K562 (cell line): ENCODE data around the gene KLHL30. TPM values are rescaled to one million over a fixed set of nuclear protein-coding genes. Genes with fewer than 3 reads are reported as not detected.
A peak's percentile ranks its signal among the peaks of the same experiment; 100 is the strongest.

Source experiments
- COPS2 ChIP-seq: fragments of 450-650 bp; conservative IDR thresholded peaks from 2 replicates; pipeline ENCODE4 v1.6.1; 2016; ENCODE audit warnings: mild to moderate bottlenecking, moderate library complexity
- CTBP1 ChIP-seq: fragments of 450-650 bp; IDR thresholded peaks from 2 replicates; pipeline ENCODE4 v1.6.1; 2016; ENCODE audit warnings: borderline replicate concordance
- DIDO1 ChIP-seq: fragments of 450-650 bp; IDR thresholded peaks from 2 replicates; pipeline ENCODE4 v1.6.1; 2016; ENCODE audit warnings: low read depth, missing biosample characterization, missing genetic modification characterization
- ETV1 ChIP-seq: fragments of 450-650 bp; conservative IDR thresholded peaks from 2 replicates; pipeline ENCODE4 v1.6.1; 2016; ENCODE audit warnings: missing genetic modification characterization, control low read depth, low read depth, missing compliant biosample characterization
- HDAC1 ChIP-seq, 2 experiments: fragments of 450-650 bp; IDR thresholded peaks; 2 replicates each; pipeline ENCODE4 v1.6.1; 2016 to 2017; ENCODE audit warnings: inconsistent platforms in 1 of 2, mild to moderate bottlenecking in 1 of 2, moderate library complexity in 1 of 2
- HIVEP1 ChIP-seq: fragments of 250-450 bp; sonication (Bioruptor Pico); IDR thresholded peaks from 2 replicates; pipeline ENCODE4 v1.4.0; 2020; ENCODE audit warnings: mild to moderate bottlenecking
- HOXB6 ChIP-seq: fragments of 250-450 bp; sonication (Bioruptor Pico); IDR thresholded peaks from 2 replicates; pipeline ENCODE4 v1.5.1; 2022; ENCODE audit warnings: mild to moderate bottlenecking, borderline replicate concordance
- KHSRP ChIP-seq: fragments of 450-650 bp; IDR thresholded peaks from 2 replicates; pipeline ENCODE4 v1.6.1; 2017
- MEIS2 ChIP-seq: fragments of 450-650 bp; IDR thresholded peaks from 2 replicates; pipeline ENCODE4 v1.6.1; 2014; ENCODE audit warnings: mild to moderate bottlenecking; ENCODE audit not compliant: partially characterized antibody
- PTRF ChIP-seq: fragments of 450-650 bp; IDR thresholded peaks from 2 replicates; pipeline ENCODE4 v1.6.1; 2016; ENCODE audit warnings: mild to moderate bottlenecking, missing genetic modification characterization, missing compliant biosample characterization
- RBM22 ChIP-seq: fragments of 200-400 bp; formaldehyde crosslinking; IDR thresholded peaks from 2 replicates; pipeline ENCODE4 v1.6.1; 2018; ENCODE audit warnings: low read length, low read depth; ENCODE audit not compliant: poor library complexity, severe bottlenecking
- SETDB1 ChIP-seq: IDR thresholded peaks from one replicate; pipeline ENCODE4 v1.6.1; 2012; ENCODE audit warnings: low read length, control low read depth, inconsistent platforms
- ZBTB12 ChIP-seq: fragments of 250-450 bp; sonication (Bioruptor Pico); IDR thresholded peaks from 2 replicates; pipeline ENCODE4 v1.4.0; 2020
- ZBTB2 ChIP-seq: fragments of 450-650 bp; IDR thresholded peaks from 2 replicates; pipeline ENCODE4 v1.6.1; 2016; ENCODE audit warnings: antibody characterized with exemption
- ZNF282 ChIP-seq: sonication (generic); formaldehyde crosslinking; IDR thresholded peaks from 2 replicates; pipeline ENCODE4 v1.8.1; 2023; ENCODE audit warnings: missing genetic modification reagents
- polyA plus RNA-seq, 8 experiments: library from polyadenylated mRNA; depleted of rRNA in 4 of 8; stranded (reverse) in 5 of 8; unstranded in 3 of 8; fragments of >200 nt; fragmentation: Nextera tagmentation in 2 of 8; fragmentation: Illumina TruSeq in 1 of 8; extraction: Ambion mirVana in 2 of 8; extraction: Trizol in 1 of 8; gene quantifications; 2 replicates each; pipeline versions ENCODE4 v1.2.1 to v1.2.3, GENCODE V29; 2011 to 2014; ENCODE audit warnings: inconsistent platforms in 1 of 8, missing spikeins in 1 of 8
- total RNA-seq, 7 experiments: library from RNA; depleted of rRNA in 6 of 7; stranded (reverse); fragments of >200 nt in 6 of 7; fragmentation: Illumina TruSeq in 2 of 7; extraction: Trizol in 2 of 7; gene quantifications; 2 replicates each; pipeline versions ENCODE4 v1.2.1 to v1.2.3, GENCODE V29; 2011 to 2021; ENCODE audit warnings: low replicate concordance in 1 of 7
- TF ChIP-seq, protein P1 (sequence below), 2 experiments: IDR thresholded peaks in 1 of 2; conservative IDR thresholded peaks in 1 of 2; 2 replicates each; pipeline ENCODE4 v1.6.1; 2016; ENCODE audit warnings: low read depth in 2 of 2, mild to moderate bottlenecking in 1 of 2, missing compliant biosample characterization in 1 of 2, missing genetic modification characterization in 1 of 2, moderate library complexity in 1 of 2
- TF ChIP-seq, protein P2 (sequence below): fragments of 250-450 bp; sonication (Bioruptor Pico); IDR thresholded peaks from 2 replicates; pipeline ENCODE4 v1.8.0; 2022; ENCODE audit warnings: inconsistent platforms, mild to moderate bottlenecking, moderate library complexity, borderline replicate concordance
- TF ChIP-seq, protein P3 (sequence below): fragments of 250-450 bp; sonication (Bioruptor Pico); IDR thresholded peaks from 2 replicates; pipeline ENCODE4 v1.9.0; 2021; ENCODE audit warnings: mild to moderate bottlenecking, inconsistent platforms

Gene KLHL30
- total and polyA plus RNA-seq, 9 of the 15 experiments (the other 6 are each of a cell fraction or from before 2014, with no cell fraction given) = 0.04 TPM; not detected in 8

GRCh38 chr2:238174701-238175100, 36.2 kb downstream of the KLHL30 start (continued):
- TF ChIP-seq MEIS2 (peak; percentile 90), CTBP1 (peak; percentile 33; the same call in 1 of the 2 replicates), ZBTB2 (no peak), RBM22 (no peak), ETV1 (tag) (0 out of 2 replicates have a peak, but pooled peaks have one; percentile 19), DIDO1 (tag) (no peak), HIVEP1 (CRISPR knock-in tag) (no peak), HDAC1 (IDR thresholded peaks at IDR 0.05) (no peak), PTRF (tag) (no peak), SETDB1 (no peak), ZNF282 (CRISPR knock-in tag) (no peak), KHSRP (no peak), ZBTB12 (CRISPR knock-in tag) (no peak), HOXB6 (CRISPR knock-in tag) (no peak), COPS2 (no peak)
- TF ChIP-seq, protein P1, sequence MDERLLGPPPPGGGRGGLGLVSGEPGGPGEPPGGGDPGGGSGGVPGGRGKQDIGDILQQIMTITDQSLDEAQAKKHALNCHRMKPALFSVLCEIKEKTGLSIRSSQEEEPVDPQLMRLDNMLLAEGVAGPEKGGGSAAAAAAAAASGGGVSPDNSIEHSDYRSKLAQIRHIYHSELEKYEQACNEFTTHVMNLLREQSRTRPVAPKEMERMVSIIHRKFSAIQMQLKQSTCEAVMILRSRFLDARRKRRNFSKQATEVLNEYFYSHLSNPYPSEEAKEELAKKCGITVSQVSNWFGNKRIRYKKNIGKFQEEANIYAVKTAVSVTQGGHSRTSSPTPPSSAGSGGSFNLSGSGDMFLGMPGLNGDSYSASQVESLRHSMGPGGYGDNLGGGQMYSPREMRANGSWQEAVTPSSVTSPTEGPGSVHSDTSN (CRISPR knock-in tag; IDR thresholded peaks at IDR 0.05; ENCODE audit: low read depth) = no peak
- TF ChIP-seq, protein P1 (tag; conservative IDR thresholded peaks at IDR 0.05; ENCODE audit: low read depth) = peak; percentile 55; the same call in 1 of the 2 replicates
- TF ChIP-seq, protein P2, sequence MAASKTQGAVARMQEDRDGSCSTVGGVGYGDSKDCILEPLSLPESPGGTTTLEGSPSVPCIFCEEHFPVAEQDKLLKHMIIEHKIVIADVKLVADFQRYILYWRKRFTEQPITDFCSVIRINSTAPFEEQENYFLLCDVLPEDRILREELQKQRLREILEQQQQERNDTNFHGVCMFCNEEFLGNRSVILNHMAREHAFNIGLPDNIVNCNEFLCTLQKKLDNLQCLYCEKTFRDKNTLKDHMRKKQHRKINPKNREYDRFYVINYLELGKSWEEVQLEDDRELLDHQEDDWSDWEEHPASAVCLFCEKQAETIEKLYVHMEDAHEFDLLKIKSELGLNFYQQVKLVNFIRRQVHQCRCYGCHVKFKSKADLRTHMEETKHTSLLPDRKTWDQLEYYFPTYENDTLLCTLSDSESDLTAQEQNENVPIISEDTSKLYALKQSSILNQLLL (CRISPR knock-in tag) = no peak
- TF ChIP-seq, protein P3, sequence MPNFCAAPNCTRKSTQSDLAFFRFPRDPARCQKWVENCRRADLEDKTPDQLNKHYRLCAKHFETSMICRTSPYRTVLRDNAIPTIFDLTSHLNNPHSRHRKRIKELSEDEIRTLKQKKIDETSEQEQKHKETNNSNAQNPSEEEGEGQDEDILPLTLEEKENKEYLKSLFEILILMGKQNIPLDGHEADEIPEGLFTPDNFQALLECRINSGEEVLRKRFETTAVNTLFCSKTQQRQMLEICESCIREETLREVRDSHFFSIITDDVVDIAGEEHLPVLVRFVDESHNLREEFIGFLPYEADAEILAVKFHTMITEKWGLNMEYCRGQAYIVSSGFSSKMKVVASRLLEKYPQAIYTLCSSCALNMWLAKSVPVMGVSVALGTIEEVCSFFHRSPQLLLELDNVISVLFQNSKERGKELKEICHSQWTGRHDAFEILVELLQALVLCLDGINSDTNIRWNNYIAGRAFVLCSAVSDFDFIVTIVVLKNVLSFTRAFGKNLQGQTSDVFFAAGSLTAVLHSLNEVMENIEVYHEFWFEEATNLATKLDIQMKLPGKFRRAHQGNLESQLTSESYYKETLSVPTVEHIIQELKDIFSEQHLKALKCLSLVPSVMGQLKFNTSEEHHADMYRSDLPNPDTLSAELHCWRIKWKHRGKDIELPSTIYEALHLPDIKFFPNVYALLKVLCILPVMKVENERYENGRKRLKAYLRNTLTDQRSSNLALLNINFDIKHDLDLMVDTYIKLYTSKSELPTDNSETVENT (CRISPR knock-in tag) = no peak
